Activated CD8-positive, alpha-beta T cell treated with anti-CD3 and anti-CD28 coated beads for 36 hours (primary cell): Measurements from ENCODE around the gene SHE. TPM values are rescaled to one million over a fixed set of nuclear protein-coding genes. Genes with fewer than 3 reads are reported as not detected.

ENCODE experiments used
- ATAC-seq: fragments of 200-7000 bp; cut with Tn5 transposase; one replicate; pipeline ENCODE4 v1.10.0; 2021; ENCODE audit warnings: mild to moderate bottlenecking, moderate library complexity
- CTCF ChIA-PET: fragments of 350-600 bp; sonication (Branson Sonifier 250); formaldehyde crosslinking; loops from one replicate; lab custom pipeline; 2021; ENCODE audit warnings: antibody characterized with exemption; lab: Charles Lee
- POLR2A ChIA-PET: fragments of 350-600 bp; sonication (Branson Sonifier 250); formaldehyde crosslinking; loops from one replicate; lab custom pipeline; 2021; ENCODE audit warnings: antibody characterized with exemption; lab: Charles Lee
- DNase-seq: peaks from one replicate; pipeline ENCODE4 v3.0.0-alpha.2; 2020
- H3K27ac Mint-ChIP-seq: one replicate; pipeline ENCODE4 v1.8.0; 2021; ENCODE audit warnings: mild to moderate bottlenecking, mixed read lengths
- H3K27me3 Mint-ChIP-seq: one replicate; pipeline ENCODE4 v1.8.0; 2021; ENCODE audit warnings: mixed read lengths
- H3K36me3 Mint-ChIP-seq: one replicate; pipeline ENCODE4 v1.8.0; 2021; ENCODE audit warnings: low read depth, mixed read lengths
- H3K4me1 Mint-ChIP-seq: one replicate; pipeline ENCODE4 v1.8.0; 2021; ENCODE audit warnings: low read depth, mixed read lengths
- H3K4me3 Mint-ChIP-seq: one replicate; pipeline ENCODE4 v1.8.0; 2021; ENCODE audit warnings: mild to moderate bottlenecking, moderate library complexity, mixed read lengths
- H3K9me3 Mint-ChIP-seq: one replicate; pipeline ENCODE4 v1.8.0; 2021; ENCODE audit warnings: mixed read lengths
- CTCF ChIP-seq: fragments of 200-600 bp; IDR thresholded peaks from one replicate; pipeline ENCODE4 v1.8.0; 2022; ENCODE audit warnings: antibody characterized with exemption, mild to moderate bottlenecking
- intact Hi-C: fragments of 100-400 bp; cut with micrococcal nuclease; formaldehyde crosslinking; loops from one replicate; pipeline ENCODE4 v1.10.0; 2022
- total RNA-seq, 2 experiments: library from RNA; stranded (reverse); gene quantifications; one replicate each; pipeline ENCODE4 v1.2.3, GENCODE V29; 2021

SHE gene
- total RNA-seq, 2 experiments from 2014 or later = not detected

DNA sequence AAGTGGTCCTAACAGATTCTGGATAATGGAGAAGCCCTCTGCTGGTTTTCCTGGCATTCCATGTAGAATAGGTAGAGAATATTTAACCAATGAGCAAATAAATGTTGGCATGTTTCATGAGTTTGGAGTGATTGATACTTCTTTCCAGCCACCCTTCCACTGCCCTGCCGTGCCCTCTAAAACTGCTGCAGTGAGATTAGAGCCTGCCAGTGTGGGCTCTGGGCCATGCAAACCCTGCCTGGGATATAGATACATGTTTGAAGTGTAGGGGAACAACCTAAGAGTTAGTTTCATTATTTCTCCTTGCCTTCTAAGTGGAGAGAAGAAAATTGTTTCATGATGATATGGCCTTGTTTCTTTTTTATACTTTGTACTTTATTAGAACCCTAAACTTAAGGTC, 45.8 kb upstream of the SHE start:
- no peak for ATAC-seq
- ChIA-PET POLR2A (no interaction called here), CTCF (interaction anchor here (1.7 to 3.8 kb wide), 4 partner anchors 7 to 195 kb away, joined by 4 to 127 read pairs (median 23); no protein-coding TSS in a partner anchor)
- DNase-seq = no peak
- TF ChIP-seq CTCF = no peak
- Mint-ChIP-seq H3K36me3 (peaks cover 23% of the 10 kb centered on the region), H3K4me1 (peaks cover 12% of the 10 kb centered on the region), H3K27ac (no peak overlapping the region), H3K4me3 (no peak overlapping the region), H3K27me3 (no peaks in the 10 kb centered on the region), H3K9me3 (no peaks in the 10 kb centered on the region)
- intact Hi-C loops = no loop called here

GRCh38 chr1:154547105-154547732, 45.0 kb upstream of the SHE start:
- ChIA-PET POLR2A (interaction anchor here (0.8 kb wide), 1 partner anchor 68 kb away, joined by 3 read pairs; no protein-coding TSS in a partner anchor), CTCF (interaction anchor here (0.6 to 3.8 kb wide), 53 partner anchors 8 to 514 kb away, joined by 3 to 127 read pairs (median 4); partner anchors contain the start of gene ATP8B2)
- Mint-ChIP-seq H3K27me3 (no peaks in the 10 kb centered on the region), H3K4me3 (no peak overlapping the region), H3K36me3 (peaks cover 20% of the 10 kb centered on the region), H3K27ac (no peak overlapping the region), H3K4me1 (peaks cover 12% of the 10 kb centered on the region), H3K9me3 (no peaks in the 10 kb centered on the region)
- no peak for TF ChIP-seq CTCF
- intact Hi-C loops = loop anchor here (2.0 kb wide), 1 partner anchor 66 kb away; no protein-coding TSS in a partner anchor
- ATAC-seq (no peak), DNase-seq (no peak)

DNA sequence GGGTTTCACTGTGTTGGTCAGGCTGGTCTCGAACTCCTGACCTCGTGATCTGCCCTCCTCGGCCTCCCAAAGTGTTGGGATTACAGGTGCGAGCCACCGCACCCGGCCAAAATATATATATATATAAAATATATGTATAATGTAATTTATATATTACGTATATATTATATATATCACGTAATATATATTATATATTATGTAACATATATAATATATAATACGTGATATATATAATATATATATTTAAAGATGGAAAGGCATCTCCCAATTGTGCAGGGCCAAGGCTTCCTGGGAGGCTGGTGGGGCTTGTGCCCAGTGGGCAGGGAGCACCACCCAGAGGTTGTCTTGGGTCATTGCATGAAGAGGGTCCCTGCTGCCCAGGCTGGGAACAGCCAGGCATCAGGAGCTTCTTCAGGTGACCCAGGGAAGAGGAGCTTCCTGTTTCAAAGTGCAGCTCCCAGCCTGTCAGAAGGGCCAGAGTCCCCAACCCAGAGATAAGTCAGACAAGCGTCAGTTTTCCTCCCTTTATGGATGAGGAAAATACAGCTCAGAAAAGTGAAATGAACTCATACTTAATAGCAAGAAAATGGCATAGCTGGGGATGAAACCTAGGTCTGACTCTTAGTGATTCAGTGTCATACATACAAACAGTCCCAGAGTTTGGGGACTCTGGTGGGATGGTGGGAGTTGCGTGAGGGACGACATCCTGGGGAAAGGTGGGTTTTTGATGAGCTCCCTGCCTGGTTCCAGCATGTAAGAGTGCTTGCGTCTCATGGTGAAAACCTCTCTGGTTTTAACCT, 44.3 kb upstream of the SHE start:
- Mint-ChIP-seq H3K27me3 (no peaks in the 10 kb centered on the region), H3K36me3 (peaks cover 12% of the 10 kb centered on the region), H3K9me3 (no peaks in the 10 kb centered on the region), H3K4me3 (no peak overlapping the region), H3K4me1 (peaks cover 12% of the 10 kb centered on the region), H3K27ac (no peak overlapping the region)
- ATAC-seq = peak; percentile 98
- ChIA-PET CTCF (interaction anchor here (0.6 to 3.8 kb wide), 55 partner anchors 9 to 515 kb away, joined by 3 to 127 read pairs (median 4); partner anchors contain the start of gene ATP8B2), POLR2A (interaction anchor here (0.8 to 0.9 kb wide), 2 partner anchors 67 to 160 kb away, joined by 3 read pairs; no protein-coding TSS in a partner anchor)
- TF ChIP-seq CTCF = peak; percentile 79
- peak; percentile 72 for DNase-seq
- intact Hi-C loops = loop anchor here (2.0 kb wide), 1 partner anchor 66 kb away; no protein-coding TSS in a partner anchor

DNA sequence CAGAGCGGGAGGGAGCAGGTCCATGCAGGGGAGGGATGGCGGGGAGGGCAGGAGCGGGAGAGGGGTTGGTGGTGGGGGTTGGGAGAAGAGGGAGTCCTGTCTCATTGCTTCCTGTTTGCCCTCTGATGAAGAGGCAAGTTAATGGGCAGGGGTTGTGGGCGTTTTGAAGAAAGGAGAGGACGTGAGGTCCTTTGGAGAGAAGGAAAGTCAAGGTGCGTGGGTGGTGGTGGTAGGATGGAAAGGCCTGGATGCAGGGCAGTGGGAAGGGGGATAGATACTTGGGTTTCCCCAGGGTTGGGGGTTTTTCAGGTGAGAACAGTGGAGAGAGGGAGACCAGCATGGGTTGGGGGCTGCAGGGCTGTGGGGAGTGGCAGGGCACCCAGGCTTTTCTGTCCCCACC, 39.0 kb upstream of the SHE start:
- ATAC-seq (no peak), DNase-seq (no peak)
- Mint-ChIP-seq H3K27ac (no peak overlapping the region), H3K4me3 (no peak overlapping the region), H3K36me3 (no peaks in the 10 kb centered on the region), H3K4me1 (no peaks in the 10 kb centered on the region), H3K9me3 (no peaks in the 10 kb centered on the region), H3K27me3 (peaks cover 2% of the 10 kb centered on the region)
- ChIA-PET CTCF (no interaction called here), POLR2A (no interaction called here)
- intact Hi-C loops = no loop called here
- no peak for TF ChIP-seq CTCF
